C4-2B (cell line): ENCODE measurements around the gene PARP11.

ENCODE experiments used
- ZFX ChIP-seq: fragments of 450-650 bp; IDR thresholded peaks from 2 replicates; pipeline ENCODE4 v1.6.1; 2017
- TF ChIP-seq, protein P1 (sequence below): fragments of 450-650 bp; conservative IDR thresholded peaks from 2 replicates; pipeline ENCODE4 v1.5.1; 2017; ENCODE audit warnings: mild to moderate bottlenecking

DNA sequence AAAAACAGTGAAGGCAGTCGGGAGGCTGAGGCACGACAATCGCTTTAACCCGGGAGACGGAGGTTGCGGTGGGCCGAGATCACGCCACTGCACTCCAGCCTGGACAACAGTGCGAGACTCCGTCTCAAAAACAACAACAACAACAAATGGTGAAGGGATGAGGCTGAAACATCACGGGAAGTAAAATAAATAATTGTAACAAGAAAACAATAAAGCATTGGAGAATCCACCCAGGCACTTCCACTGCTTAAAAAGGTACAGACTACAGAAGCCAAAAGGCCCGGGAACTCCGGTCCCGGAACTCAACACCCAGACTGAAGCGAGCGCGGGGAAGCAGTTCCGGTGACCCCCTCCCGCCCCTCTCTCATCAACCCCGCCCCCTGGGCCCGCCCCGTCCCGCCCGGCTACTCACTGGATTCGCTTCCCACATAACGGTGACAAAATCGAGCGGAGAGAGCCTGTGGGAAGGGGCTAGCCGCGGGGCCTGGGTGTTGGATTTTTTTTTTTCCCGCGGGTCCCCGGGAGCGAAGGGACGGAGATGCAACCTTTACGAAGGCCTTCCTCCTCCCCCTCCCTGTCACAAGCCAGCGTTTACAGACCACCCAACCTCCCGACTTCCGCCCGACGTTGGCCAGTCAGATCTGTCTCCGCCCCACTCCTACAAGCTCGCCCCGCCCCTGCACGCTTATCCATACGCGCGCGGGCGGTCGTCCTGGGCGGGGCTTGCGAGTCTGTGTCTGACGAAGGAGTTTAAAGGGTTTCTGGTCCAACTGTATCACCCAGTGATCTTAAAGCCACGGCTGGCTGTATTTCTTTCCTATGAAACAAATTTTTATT, at the start of gene PARP11:
- TF ChIP-seq, protein P1, sequence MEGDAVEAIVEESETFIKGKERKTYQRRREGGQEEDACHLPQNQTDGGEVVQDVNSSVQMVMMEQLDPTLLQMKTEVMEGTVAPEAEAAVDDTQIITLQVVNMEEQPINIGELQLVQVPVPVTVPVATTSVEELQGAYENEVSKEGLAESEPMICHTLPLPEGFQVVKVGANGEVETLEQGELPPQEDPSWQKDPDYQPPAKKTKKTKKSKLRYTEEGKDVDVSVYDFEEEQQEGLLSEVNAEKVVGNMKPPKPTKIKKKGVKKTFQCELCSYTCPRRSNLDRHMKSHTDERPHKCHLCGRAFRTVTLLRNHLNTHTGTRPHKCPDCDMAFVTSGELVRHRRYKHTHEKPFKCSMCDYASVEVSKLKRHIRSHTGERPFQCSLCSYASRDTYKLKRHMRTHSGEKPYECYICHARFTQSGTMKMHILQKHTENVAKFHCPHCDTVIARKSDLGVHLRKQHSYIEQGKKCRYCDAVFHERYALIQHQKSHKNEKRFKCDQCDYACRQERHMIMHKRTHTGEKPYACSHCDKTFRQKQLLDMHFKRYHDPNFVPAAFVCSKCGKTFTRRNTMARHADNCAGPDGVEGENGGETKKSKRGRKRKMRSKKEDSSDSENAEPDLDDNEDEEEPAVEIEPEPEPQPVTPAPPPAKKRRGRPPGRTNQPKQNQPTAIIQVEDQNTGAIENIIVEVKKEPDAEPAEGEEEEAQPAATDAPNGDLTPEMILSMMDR, result no peak
- peak; percentile 56 for TF ChIP-seq ZFX
